ENCODE results near the gene TNFRSF17. TPM values are rescaled to one million over a fixed set of nuclear protein-coding genes. Genes with fewer than 3 reads are reported as not detected.

TNFRSF17 gene
- total and polyA plus RNA-seq, 2 of the 8 experiments (the other 6 are each of a cell fraction or from before 2014, with no cell fraction given): not detected

GRCh38 chr16:12002447-12003006, 37.5 kb downstream of the TNFRSF17 start:
- H3K14ac ChIP-seq (ENCODE audit: insufficient read length): no peak overlapping the region
- no peak overlapping the region for H3K4me2 ChIP-seq (ENCODE audit: insufficient read depth in 1 of 2, low read depth in 2 of 2, low read length in 2 of 2)
- no peak for FAIRE-seq
- H2BK5ac ChIP-seq (ENCODE audit: low read depth, low read length): no peak overlapping the region
- no peak overlapping the region for H3K18ac ChIP-seq (ENCODE audit: extremely low read depth, low read length)
- no peak overlapping the region for H3K23ac ChIP-seq (ENCODE audit: insufficient read length)
- H2BK20ac ChIP-seq (ENCODE audit: low read length): no peak overlapping the region
- H2BK120ac ChIP-seq (replicated peaks; ENCODE audit: low read depth, low read length): no peak overlapping the region
- no peak overlapping the region for H4K91ac ChIP-seq (replicated peaks; ENCODE audit: insufficient read length, low read length)
- H2AFZ ChIP-seq (ENCODE audit: low read length): no peak overlapping the region
- POLR2A ChIA-PET (ENCODE audit: partially characterized antibody): interaction anchor here (0.6 to 1.2 kb wide), 2 partner anchors 11 to 26 kb away, joined by 3 to 6 read pairs; partner anchors contain the start of gene SNX29
- H3K23me2 ChIP-seq (ENCODE audit: low read depth, low read length): no peaks in the 10 kb centered on the region
- H3K27me3 ChIP-seq (replicated peaks in 1 of 4; ENCODE audit: control insufficient read depth in 3 of 4, extremely low read depth in 1 of 4, insufficient read depth in 3 of 4, low read length in 3 of 4): no peaks in the 10 kb centered on the region
- H3K56ac ChIP-seq (replicated peaks; ENCODE audit: insufficient read length, low read depth, low read length): no peak overlapping the region
- CTCF ChIA-PET (ENCODE audit: partially characterized antibody): interaction anchor here (1.8 kb wide), 1 partner anchor 65 kb away, joined by 6 read pairs; no protein-coding TSS in a partner anchor
- H4K20me1 ChIP-seq (replicated peaks in 1 of 2; ENCODE audit: control insufficient read depth in 1 of 2, insufficient read depth in 2 of 2, low read length in 2 of 2): peaks cover 0 to 2% of the 10 kb centered on the region in 2 experiments
- 83% methylated on average over 11 of the region's 11 CpGs; no CpG with 5 or more reads in 1 of the 2 experiments for WGBS, 2 experiments (ENCODE audit: extremely low coverage in 1 of 2, insufficient coverage in 1 of 2, insufficient read length in 1 of 2, insufficient replicate concordance in 2 of 2, low coverage in 1 of 2, low lambda C conversion rate in 2 of 2, missing lambda C conversion rate in 1 of 2)
- no peaks in the 10 kb centered on the region for H3K36me3 ChIP-seq (ENCODE audit: control insufficient read depth in 2 of 4, insufficient read depth in 4 of 4, low read length in 3 of 4)
- no peak overlapping the region for H2BK12ac ChIP-seq (ENCODE audit: low read depth, low read length)
- no peaks in the 10 kb centered on the region for H3K4me1 ChIP-seq (replicated peaks in 1 of 4; ENCODE audit: control insufficient read depth in 3 of 4, insufficient read depth in 4 of 4, low read length in 3 of 4)
- no peak overlapping the region for H2AK5ac ChIP-seq (ENCODE audit: low read depth, low read length)
- no peak for TF ChIP-seq GABPA (IDR thresholded peaks at IDR 0.05; ENCODE audit: borderline replicate concordance, insufficient read depth, low read length)
- TF ChIP-seq EP300 (IDR thresholded peaks at IDR 0.05; ENCODE audit: borderline replicate concordance in 1 of 2, low read depth in 2 of 2, low read length in 2 of 2): no peak
- TF ChIP-seq CBX8 (IDR thresholded peaks at IDR 0.05; ENCODE audit: borderline replicate concordance, low read depth, low read length): no peak
- TF ChIP-seq BCL11A (IDR thresholded peaks at IDR 0.05; ENCODE audit: low read depth in 2 of 2, low read length in 2 of 2): no peak
- TF ChIP-seq JUND (IDR thresholded peaks at IDR 0.05; ENCODE audit: low read length): no peak
- TF ChIP-seq POLR2A (IDR thresholded peaks at IDR 0.05; ENCODE audit: control extremely low read depth in 1 of 2, low read depth in 2 of 2, low read length in 2 of 2): no peak
- TF ChIP-seq POLR2AphosphoS5 (IDR thresholded peaks at IDR 0.05; ENCODE audit: low read depth, low read length): no peak
- TF ChIP-seq ATF3 (IDR thresholded peaks at IDR 0.05; ENCODE audit: insufficient read depth, low read depth, low read length): no peak
- no peak for TF ChIP-seq HDAC6 (IDR thresholded peaks at IDR 0.05; ENCODE audit: low read depth, low read length)
- TF ChIP-seq TEAD4 (IDR thresholded peaks at IDR 0.05; ENCODE audit: low read depth, low read length): no peak
- TF ChIP-seq TBP (IDR thresholded peaks at IDR 0.05; ENCODE audit: low read depth, low read length): no peak
- no peak for TF ChIP-seq PHF8 (conservative IDR thresholded peaks at IDR 0.05; ENCODE audit: low read depth, low read length)
- no peak overlapping the region for H3K4ac ChIP-seq (replicated peaks; ENCODE audit: insufficient read length, low read depth, low read length)
- H3K79me2 ChIP-seq (ENCODE audit: control insufficient read depth in 1 of 2, insufficient read depth in 2 of 2, low read length in 2 of 2): no peaks in the 10 kb centered on the region
- no peak overlapping the region for H2BK15ac ChIP-seq (ENCODE audit: low read length)
- DNase-seq (ENCODE audit: low read depth in 1 of 2, low spot score in 2 of 2): no peak
- H3K9ac ChIP-seq (replicated peaks in 1 of 4; ENCODE audit: extremely low read depth in 1 of 4, low read depth in 3 of 4, low read length in 3 of 4): no peak overlapping the region
- no peaks in the 10 kb centered on the region for H3K79me1 ChIP-seq (ENCODE audit: low read depth, low read length)
- no peak overlapping the region for H4K8ac ChIP-seq (ENCODE audit: extremely low read depth, insufficient read depth, low read length)
- no peak overlapping the region for H3K27ac ChIP-seq (ENCODE audit: low read depth, low read length)
- H3K4me3 ChIP-seq (ENCODE audit: extremely low read depth in 1 of 4, insufficient read depth in 2 of 4, low read depth in 3 of 4, low read length in 4 of 4): no peak overlapping the region
- H4K5ac ChIP-seq (ENCODE audit: insufficient read length, low read depth, low read length): no peak overlapping the region
- no peaks in the 10 kb centered on the region for H3K9me3 ChIP-seq (ENCODE audit: insufficient read depth in 2 of 2, low read depth in 1 of 2, low read length in 1 of 2)

All from H1 (cell line).